NCI-H1105 treated with DMSO at 0.1 percent for 48 hours (cell line): ENCODE data around the gene ERCC6.

Source experiments
- DNase-seq: peaks from one replicate; lab custom pipeline; 2025; lab: John Stamatoyannopoulos, UW

Gene ERCC6

GRCh38 chr10:49512121-49512809 is 26.7 kb downstream of the ERCC6 start:
- peak; percentile 35 for DNase-seq

- no peak for DNase-seq
These were observed 29.1 kb downstream of the ERCC6 start for GRCh38 chr10:49509771-49510303.

DNA sequence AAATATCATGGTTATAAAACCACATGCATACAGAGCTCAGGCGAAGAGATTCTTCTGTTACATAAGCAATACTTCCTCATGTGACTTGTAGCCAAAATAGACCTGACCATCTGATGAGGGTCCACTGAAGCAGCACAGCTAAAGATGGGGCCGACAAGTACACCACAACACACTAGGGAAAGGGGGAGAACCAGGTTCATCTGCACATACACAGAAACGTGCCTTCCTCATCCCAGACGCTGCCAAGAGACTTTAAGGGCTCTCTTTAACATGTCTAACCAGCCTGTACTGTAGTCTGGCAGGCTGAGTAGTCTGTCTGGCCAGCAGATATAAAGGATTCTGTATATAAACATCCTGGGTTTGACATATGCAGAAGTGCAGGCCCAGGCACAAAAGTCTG is 30.3 kb downstream of the ERCC6 start:
- no peak for DNase-seq

DNA sequence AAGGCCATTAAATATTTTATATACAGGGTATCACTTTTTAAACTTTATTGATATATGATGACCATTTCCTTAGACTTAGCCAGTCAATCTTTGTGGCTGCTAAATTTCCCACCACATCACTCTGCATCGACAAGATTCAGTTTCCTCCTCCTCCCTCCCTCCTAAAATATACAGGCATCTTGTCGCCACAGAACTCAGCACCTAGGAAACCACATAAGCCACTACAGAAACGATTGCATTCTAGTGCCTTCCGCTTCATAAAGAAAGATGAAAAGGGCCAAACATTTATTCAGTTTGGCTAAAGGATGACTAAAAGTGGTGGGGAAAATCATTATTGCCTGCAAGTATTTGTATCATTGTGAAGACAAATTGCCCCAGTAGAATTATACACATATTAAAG is 30.7 kb downstream of the ERCC6 start:
- DNase-seq: no peak

DNA sequence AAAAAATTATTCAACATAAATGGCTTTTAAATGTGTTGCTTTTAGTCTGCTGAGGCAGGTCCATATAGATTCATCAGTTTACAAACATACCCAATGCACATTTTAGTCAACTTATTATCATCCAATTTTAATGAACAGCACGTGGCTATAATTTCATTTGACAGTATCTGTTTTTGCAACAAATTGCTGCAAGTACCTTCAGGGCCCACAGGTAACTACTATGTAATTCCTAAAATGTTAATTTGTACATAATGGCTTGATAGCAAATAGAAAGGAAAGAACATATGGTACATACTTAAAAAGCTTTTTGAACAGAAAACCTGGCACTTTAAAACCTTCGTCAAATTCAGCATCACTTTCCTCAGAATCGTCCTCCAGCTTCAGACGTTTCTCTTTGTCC is 33.3 kb downstream of the ERCC6 start:
- no peak for DNase-seq

- no peak for DNase-seq
These were observed 33.8 kb downstream of the ERCC6 start for GRCh38 chr10:49505076-49505475.

GRCh38 chr10:49504528-49504927 is 34.4 kb downstream of the ERCC6 start:
- DNase-seq: no peak

DNA sequence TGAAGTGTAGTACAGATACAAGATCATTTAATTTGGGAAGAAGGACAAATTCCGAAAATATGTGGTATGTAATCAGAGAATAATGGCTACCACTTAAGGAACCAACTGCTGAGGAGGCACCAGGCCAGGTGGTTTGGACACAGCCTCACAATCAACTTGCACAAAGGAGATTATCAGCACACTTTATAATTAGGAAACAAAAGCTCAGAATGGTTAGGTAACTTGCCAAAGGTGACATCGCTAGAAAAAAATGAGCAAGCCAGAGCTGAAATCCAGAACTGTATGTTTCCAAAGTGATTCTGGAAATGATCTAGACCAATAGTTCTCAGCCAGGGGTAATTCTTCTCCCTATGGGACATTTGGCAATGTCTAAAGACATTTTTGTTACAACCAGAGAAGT is 36.6 kb downstream of the ERCC6 start:
- peak; percentile 22 for DNase-seq

GRCh38 chr10:49500412-49500811 is 38.5 kb downstream of the ERCC6 start:
- peak; percentile 94 for DNase-seq

GRCh38 chr10:49499305-49499851 is 39.5 kb downstream of the ERCC6 start:
- no peak for DNase-seq

DNA sequence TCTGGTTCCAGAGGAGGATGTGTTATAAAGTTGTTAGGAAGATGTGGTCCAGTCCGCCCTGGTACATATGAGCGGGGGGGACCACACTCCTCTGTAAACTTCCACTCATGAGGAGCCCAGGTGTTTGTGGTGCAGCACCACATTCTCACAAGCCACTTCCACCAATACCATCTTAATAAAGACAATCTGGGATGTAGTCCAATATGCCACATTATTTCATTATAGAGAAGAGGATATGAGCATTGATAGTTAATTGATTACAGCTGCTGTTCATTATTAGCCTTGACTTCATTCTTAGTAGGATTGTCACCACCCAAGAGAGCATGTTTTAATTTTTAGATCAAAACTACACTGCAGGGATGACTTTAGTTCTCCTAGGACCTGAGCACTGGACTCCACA is 40.5 kb downstream of the ERCC6 start:
- DNase-seq: no peak

DNA sequence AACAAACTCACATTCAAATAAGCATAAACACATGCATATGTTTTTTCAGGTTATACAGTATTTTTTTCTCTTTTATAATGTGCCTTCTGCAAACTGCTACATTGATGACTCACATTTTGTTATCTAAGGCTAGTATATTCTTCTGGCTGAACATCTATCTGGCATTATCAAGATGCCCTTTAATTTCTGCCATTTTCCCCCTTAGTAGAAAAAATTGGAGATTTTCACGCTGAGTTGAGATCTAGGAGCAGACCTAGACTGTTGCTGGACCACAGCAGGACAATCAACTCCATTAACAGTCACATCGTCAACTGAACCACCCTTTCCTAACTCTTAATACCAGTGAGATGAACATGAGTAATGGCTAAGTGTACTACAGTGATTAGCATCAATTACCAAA is 41.6 kb downstream of the ERCC6 start:
- no peak for DNase-seq

- peak; percentile 91 for DNase-seq
These were observed 50.7 kb downstream of the ERCC6 start for GRCh38 chr10:49488056-49488717.

- DNase-seq: no peak
These were observed 52.2 kb downstream of the ERCC6 start for GRCh38 chr10:49486738-49487137.

GRCh38 chr10:49486009-49486408 is 52.9 kb downstream of the ERCC6 start:
- DNase-seq: no peak

DNA sequence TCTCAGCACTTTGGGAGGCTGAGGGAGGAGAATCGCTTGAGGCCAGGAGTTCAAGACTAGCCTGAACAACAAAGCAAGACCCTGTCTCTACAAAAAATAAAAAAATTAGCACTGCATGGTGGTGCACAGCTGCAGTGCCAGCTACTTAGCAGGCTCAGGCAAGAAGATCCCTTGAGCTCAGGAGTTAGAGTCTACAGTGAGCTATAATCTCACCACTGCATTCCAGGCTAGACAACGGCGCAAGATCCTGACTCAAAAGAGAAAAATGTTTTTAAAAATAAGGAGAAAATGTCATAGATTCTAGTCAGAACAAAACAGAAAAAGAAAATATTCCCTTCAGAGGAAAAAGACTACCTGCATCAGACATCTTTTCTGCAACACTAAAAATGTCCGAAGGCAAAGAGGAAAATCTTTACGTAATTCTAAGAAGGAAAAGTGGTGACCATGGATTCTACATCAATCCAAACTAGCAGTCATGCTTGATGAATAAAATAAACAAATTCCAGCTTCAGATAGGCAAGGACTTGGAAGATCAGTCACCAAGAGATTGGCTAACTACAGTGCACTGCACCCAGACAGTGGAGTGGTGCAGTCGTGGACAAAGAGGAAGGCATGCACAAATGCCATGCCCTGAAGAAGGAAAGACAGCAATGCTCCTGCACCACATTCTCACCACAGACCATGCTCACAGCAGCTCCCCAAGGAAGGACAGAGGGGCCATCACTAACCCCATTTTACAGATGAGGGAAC is 54.3 kb downstream of the ERCC6 start:
- no peak for DNase-seq

DNA sequence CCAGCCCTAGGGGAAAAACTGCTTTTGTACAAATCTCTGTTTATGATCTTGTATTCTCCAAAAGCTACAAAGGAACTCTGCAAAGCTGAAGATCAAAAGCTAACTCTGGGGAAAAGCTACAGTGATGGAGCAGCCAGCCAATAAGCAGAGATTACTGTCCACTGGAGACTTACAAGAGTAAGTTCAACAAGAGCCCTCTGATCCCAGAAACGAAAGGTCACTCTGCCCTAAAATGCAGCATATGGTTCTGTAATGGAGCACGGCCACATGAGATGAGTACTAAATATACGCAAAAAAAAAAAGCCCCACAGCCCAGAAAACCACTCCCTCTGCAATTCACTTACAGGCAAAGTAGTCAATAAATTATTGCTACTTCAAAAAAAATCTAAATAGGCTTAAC is 60.1 kb downstream of the ERCC6 start:
- no peak for DNase-seq

DNA sequence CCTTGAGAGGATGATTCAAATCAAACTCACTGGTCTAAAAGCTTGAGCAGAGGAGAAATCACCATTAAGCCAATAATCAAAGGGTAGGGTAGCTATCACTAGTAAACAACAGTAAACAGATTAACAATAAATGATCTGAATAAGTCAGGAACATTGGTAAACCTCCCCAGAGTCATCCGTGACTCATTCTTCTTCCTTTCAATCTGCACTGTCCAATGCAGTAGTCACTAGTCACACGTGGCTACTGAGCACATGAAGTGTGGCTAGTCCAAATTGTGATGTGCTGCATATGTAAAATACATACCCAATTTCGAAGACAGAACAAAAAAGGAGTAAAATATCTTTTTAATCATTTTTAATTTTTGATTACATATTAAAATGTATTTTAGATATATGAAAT is 64.0 kb downstream of the ERCC6 start:
- DNase-seq: no peak

DNA sequence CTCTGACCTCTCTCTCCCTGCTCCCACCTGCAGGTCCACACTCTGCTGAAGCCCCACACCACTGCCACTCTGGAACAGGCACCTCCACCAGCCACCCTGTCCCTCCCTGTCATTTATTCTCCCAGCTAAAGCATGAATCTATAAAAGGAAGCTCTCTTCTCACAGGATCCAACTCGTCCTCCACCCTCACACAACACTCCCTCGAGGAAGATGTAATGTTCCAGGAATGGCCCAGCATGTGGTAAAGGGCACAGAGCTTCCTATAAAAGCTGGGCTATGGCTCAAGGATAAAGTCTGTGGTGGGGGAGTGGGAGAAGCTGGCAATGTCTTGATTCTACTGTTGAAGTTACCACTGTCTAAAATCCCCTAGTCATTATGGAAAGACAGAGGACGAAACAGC is 67.4 kb downstream of the ERCC6 start:
- DNase-seq: no peak

DNA sequence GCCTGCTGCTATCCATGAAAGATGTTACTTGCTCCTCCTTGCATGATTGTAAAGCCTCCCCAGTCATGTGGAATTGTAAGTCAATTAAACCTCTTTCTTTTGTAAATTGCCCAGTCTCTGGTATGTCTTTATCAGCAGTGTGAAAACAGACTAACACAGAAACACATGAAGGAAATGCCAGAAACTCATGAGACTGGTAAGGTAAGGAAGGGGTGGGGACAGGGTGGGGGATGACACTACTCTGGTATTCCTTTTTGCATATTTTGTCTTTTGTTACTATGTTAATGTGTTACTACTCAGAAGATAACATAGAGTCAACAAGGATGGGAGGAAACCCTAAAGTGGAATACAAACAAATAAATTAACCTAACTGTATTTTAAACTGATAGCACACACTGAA is 73.2 kb downstream of the ERCC6 start:
- no peak for DNase-seq
